ENCODE data around the gene HIBADH. TPM values are rescaled to one million over a fixed set of nuclear protein-coding genes. Genes with fewer than 3 reads are reported as not detected.

HIBADH gene
- 33.1 TPM for polyA plus RNA-seq (2013, experiment 1 of 2; ENCODE audit: insufficient read length)
- 32.2 TPM for polyA plus RNA-seq (2013, experiment 2 of 2; ENCODE audit: insufficient read length)

GRCh38 chr7:27662490-27663205 is at the start of gene HIBADH:
TSS of gene HIBADH (minus strand) at chr7:27662883. CDS start at chr7:27662788, 95 bp downstream.
- peak; percentile 99 for DNase-seq

GRCh38 chr7:27712217-27712616 is 49.5 kb upstream of the HIBADH start:
- no peak for DNase-seq

GRCh38 chr7:27709137-27710075 is 46.7 kb upstream of the HIBADH start:
- DNase-seq = peak; percentile 35

- no peak for DNase-seq
Measured at GRCh38 chr7:27708485-27708884, 45.8 kb upstream of the HIBADH start.

GRCh38 chr7:27705200-27705594 is 42.5 kb upstream of the HIBADH start:
- DNase-seq = no peak

- no peak for DNase-seq
Measured at GRCh38 chr7:27704422-27705199, 41.9 kb upstream of the HIBADH start.

- no peak for DNase-seq
Measured at GRCh38 chr7:27703181-27703580, 40.5 kb upstream of the HIBADH start.

- no peak for DNase-seq
Measured at GRCh38 chr7:27700501-27700900, 37.8 kb upstream of the HIBADH start.

GRCh38 chr7:27699751-27700150 is 37.1 kb upstream of the HIBADH start:
- DNase-seq = no peak

GRCh38 chr7:27697861-27698430 is 35.3 kb upstream of the HIBADH start:
- DNase-seq = peak; percentile 14

- DNase-seq = no peak
Measured at GRCh38 chr7:27695096-27695495, 32.4 kb upstream of the HIBADH start.

GRCh38 chr7:27693794-27694193 is 31.1 kb upstream of the HIBADH start:
- no peak for DNase-seq

GRCh38 chr7:27690649-27691048 is 28.0 kb upstream of the HIBADH start:
- DNase-seq = no peak

GRCh38 chr7:27689591-27690164 is 27.0 kb upstream of the HIBADH start:
- no peak for DNase-seq

- peak; percentile 53 for DNase-seq
Measured at GRCh38 chr7:27689150-27689549, 26.5 kb upstream of the HIBADH start.

- DNase-seq = peak; percentile 18
Measured at GRCh38 chr7:27688646-27689045, 26.0 kb upstream of the HIBADH start.

- peak; percentile 20 for DNase-seq
Measured at GRCh38 chr7:27688056-27688455, 25.4 kb upstream of the HIBADH start.

- peak; percentile 13 for DNase-seq
Measured at GRCh38 chr7:27686315-27686714, 23.6 kb upstream of the HIBADH start.

GRCh38 chr7:27685893-27686292 is 23.2 kb upstream of the HIBADH start:
- no peak for DNase-seq

- no peak for DNase-seq
Measured at GRCh38 chr7:27685209-27685608, 22.5 kb upstream of the HIBADH start.

- DNase-seq = no peak
Measured at GRCh38 chr7:27684491-27684890, 21.8 kb upstream of the HIBADH start.

GRCh38 chr7:27680610-27681009 is 17.9 kb upstream of the HIBADH start:
- DNase-seq = no peak
